Peyer's patch (tissue), 4 donors: ENCODE results near the gene SLC6A3. TPM values are rescaled to one million over a fixed set of nuclear protein-coding genes. Genes with fewer than 3 reads are reported as not detected.

ENCODE experiments used
- DNase-seq, 3 donors: peaks; one replicate each; pipeline ENCODE4 v3.0.0-alpha.2; 2017 to 2019
- H3K27ac ChIP-seq, 4 donors: fragments of 200-600 bp; sonication (generic); one replicate each; pipeline ENCODE4 v1.5.1; 2016 to 2019
- H3K27me3 ChIP-seq, 2 donors: fragments of 200-600 bp; sonication (generic); one replicate each; pipeline ENCODE4 v1.5.1; 2019
- H3K36me3 ChIP-seq, 3 donors: fragments of 200-600 bp; sonication (generic); one replicate each; pipeline ENCODE4 v1.5.1; 2016 to 2019
- H3K4me1 ChIP-seq, 4 donors: fragments of 200-600 bp; sonication (generic); one replicate each; pipeline ENCODE4 v1.5.1; 2016 to 2019
- H3K4me3 ChIP-seq, 4 donors: fragments of 200-600 bp; sonication (generic); 1 replicate in 3 of 4; 2 replicates in 1 of 4; pipeline ENCODE4 v1.5.1; 2016 to 2019; ENCODE audit warnings: mild to moderate bottlenecking in 1 of 4
- H3K9me3 ChIP-seq, 4 donors: fragments of 200-600 bp; sonication (generic); one replicate each; pipeline ENCODE4 v1.5.1; 2016 to 2019; ENCODE audit warnings: mild to moderate bottlenecking in 1 of 4
- POLR2A ChIP-seq, 2 donors: fragments of 450-650 bp; IDR thresholded peaks; one replicate each; pipeline ENCODE4 v1.5.1; 2017; ENCODE audit warnings: antibody characterized with exemption in 2 of 2, mild to moderate bottlenecking in 2 of 2, moderate library complexity in 2 of 2
- total RNA-seq, 4 donors: library from RNA; depleted of rRNA; stranded (reverse); fragments of >200 nt; gene quantifications; one replicate each; pipeline ENCODE4 v1.1.0, GENCODE V29; 2016
- TF ChIP-seq, protein P1 (sequence below), 6 experiments: fragments of 450-650 bp in 4 of 6; fragments of 200-600 bp in 2 of 6; sonication (generic) in 1 of 6; IDR thresholded peaks; one replicate each; pipeline ENCODE4 v1.5.1; 2017 to 2019; ENCODE audit warnings: antibody characterized with exemption in 6 of 6, mild to moderate bottlenecking in 3 of 6, moderate library complexity in 1 of 6

The SLC6A3 gene
- total RNA-seq, 4 donors from 2014 or later, result 0.40 to 0.70 TPM; not detected in 2

DNA sequence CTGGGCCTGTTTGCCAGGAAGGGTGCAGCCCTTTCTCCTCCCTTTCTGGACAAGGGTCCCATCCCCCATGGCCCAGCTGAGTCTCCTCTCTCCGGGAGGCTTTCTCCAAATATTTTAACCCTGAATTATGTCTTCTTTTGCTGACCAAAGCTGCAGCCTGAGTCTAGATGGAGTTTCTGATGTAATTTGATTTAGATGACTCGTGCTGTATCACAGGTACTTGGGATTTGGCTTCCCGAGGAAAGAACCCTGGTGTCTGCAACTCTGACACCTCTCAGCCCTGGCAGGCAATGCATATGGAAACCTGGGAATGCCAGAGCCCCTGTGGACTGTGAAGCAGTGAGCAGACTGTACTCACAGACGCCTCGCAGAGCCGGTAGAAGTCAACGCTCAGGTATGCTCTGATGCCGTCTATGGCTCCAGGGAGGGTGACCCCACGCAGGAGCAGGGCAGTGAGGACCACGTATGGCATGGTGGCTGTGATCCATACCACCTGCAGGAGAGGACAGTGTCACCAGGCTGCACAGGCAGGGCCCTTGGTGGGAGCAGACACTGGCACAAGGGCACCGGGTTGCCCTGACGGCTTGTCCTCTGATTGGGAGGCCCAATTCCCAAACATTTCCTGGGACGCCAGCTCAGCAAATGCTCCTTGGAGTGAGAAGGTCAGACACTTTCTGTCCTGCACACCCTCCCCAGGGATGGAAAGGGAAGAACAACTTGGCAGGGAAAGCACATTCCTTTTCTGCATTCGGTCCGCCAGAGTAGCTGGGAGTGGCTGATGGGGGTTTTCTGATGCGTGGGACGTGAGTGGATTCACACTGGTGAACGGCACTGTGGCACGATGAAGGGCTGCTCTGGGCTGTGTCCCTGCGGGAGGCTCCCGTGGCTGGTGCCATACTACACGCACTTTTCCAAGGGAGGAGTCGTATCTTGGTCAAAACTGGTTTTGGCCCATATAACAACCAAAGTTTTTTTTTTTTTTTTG lies 24.7 kb downstream of the SLC6A3 start:
- Histone ChIP-seq H3K36me3 (no peaks in the 10 kb centered on the region), H3K4me3 (no peak overlapping the region), H3K9me3 (no peaks in the 10 kb centered on the region), H3K27me3 (no peaks in the 10 kb centered on the region), H3K4me1 (no peaks in the 10 kb centered on the region), H3K27ac (no peak overlapping the region)
- DNase-seq, result peak in 2 of 3 donors; percentile 27 to 29
- TF ChIP-seq, protein P1, sequence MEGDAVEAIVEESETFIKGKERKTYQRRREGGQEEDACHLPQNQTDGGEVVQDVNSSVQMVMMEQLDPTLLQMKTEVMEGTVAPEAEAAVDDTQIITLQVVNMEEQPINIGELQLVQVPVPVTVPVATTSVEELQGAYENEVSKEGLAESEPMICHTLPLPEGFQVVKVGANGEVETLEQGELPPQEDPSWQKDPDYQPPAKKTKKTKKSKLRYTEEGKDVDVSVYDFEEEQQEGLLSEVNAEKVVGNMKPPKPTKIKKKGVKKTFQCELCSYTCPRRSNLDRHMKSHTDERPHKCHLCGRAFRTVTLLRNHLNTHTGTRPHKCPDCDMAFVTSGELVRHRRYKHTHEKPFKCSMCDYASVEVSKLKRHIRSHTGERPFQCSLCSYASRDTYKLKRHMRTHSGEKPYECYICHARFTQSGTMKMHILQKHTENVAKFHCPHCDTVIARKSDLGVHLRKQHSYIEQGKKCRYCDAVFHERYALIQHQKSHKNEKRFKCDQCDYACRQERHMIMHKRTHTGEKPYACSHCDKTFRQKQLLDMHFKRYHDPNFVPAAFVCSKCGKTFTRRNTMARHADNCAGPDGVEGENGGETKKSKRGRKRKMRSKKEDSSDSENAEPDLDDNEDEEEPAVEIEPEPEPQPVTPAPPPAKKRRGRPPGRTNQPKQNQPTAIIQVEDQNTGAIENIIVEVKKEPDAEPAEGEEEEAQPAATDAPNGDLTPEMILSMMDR (IDR thresholded peaks at IDR 0.05), result no peak
- no peak for TF ChIP-seq POLR2A (IDR thresholded peaks at IDR 0.05)

DNA sequence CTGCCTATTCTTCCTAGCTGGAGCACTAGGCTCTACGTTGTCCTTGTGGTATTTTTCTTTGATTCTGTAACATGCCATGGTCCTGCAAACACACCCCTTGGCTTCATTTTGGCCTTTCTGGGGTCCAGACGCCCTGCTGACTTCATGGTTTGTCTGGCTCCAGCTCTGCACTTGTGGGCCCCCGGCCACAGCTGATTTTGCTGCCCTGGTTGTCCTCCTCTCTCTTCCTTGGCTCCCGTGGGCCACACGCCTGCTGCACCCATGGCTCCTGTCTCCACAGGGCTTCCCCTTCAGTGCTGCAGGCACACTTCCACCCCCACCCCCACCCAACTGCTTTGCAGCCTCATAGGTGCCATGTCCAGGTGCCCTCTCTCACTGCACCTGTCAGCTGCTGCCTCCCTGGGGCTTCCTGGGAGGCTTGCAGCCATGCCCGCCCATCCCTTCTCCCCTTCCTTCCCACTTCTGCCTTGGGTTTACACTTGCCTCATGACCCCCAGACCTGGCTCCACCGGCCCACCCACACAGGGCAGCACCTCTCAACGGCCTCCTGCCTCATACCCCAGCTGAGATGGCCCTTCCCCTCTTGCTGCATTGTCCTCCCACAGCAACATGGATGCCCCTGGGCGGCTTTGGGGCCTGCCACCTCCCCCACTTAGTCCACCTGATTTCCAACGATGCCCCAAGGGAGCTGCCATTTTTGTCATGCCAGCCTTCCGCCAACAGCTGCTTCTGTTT lies 25.6 kb downstream of the SLC6A3 start:
- peak in 2 of 3 donors; percentile 27 to 29 for DNase-seq
- Histone ChIP-seq H3K27ac (no peak overlapping the region), H3K4me3 (no peak overlapping the region), H3K27me3 (no peaks in the 10 kb centered on the region), H3K36me3 (no peaks in the 10 kb centered on the region), H3K4me1 (no peaks in the 10 kb centered on the region), H3K9me3 (no peaks in the 10 kb centered on the region)
- no peak for TF ChIP-seq POLR2A (IDR thresholded peaks at IDR 0.05)
- TF ChIP-seq, protein P1 (IDR thresholded peaks at IDR 0.05), result no peak

DNA sequence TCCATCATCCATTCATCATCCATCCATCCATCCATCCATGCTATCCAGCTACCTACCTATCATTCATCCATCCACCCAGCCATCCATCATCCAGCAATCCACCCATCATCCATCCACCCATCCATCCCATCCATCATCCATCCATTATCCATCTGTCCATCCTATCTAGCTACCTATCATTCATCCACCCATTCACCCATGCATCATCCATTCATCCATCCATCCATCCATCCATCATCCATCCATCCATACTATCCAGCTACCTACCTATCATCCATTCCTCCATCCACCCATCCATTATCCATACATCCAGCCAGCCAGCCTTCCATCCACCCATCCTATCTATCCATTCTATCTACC lies 26.3 kb downstream of the SLC6A3 start:
- Histone ChIP-seq H3K27me3 (no peaks in the 10 kb centered on the region), H3K4me1 (no peaks in the 10 kb centered on the region), H3K36me3 (no peaks in the 10 kb centered on the region), H3K9me3 (no peaks in the 10 kb centered on the region), H3K27ac (no peak overlapping the region), H3K4me3 (no peak overlapping the region)
- TF ChIP-seq, protein P1 (IDR thresholded peaks at IDR 0.05), result no peak
- TF ChIP-seq POLR2A (IDR thresholded peaks at IDR 0.05), result no peak
- no peak for DNase-seq

DNA sequence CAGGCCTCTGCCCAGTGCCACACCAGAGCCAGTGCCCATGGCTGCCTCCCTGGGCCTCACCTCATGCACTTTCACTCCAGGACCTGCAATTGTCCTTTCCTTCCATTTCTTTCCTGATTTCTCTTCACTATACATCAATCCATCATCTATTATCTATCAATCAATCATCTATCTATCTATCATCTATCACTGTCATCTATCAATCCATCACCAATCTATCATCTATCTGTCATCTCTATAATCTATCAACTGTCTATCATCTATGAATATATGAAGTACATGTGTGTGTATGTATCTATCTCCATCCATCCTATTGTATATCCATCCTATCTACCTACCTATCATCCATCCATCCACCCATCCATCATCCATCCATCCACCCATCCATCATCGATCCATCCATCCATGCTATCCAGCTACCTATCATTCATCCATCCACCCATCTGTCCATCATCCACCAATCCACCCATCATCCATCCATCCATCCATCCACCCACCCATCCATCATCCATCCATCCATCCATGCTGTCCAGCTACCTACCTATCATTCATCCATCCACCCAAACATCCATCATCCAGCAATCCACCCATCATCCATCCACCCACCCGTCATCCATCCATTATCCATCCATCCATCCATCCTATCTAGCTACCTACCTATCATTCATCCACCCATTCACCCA lies 26.9 kb downstream of the SLC6A3 start:
- Histone ChIP-seq H3K4me1 (no peaks in the 10 kb centered on the region), H3K27ac (no peak overlapping the region), H3K27me3 (no peaks in the 10 kb centered on the region), H3K9me3 (no peaks in the 10 kb centered on the region), H3K36me3 (no peaks in the 10 kb centered on the region), H3K4me3 (no peak overlapping the region)
- TF ChIP-seq, protein P1 (IDR thresholded peaks at IDR 0.05), result no peak
- TF ChIP-seq POLR2A (IDR thresholded peaks at IDR 0.05), result no peak
- no peak for DNase-seq

DNA sequence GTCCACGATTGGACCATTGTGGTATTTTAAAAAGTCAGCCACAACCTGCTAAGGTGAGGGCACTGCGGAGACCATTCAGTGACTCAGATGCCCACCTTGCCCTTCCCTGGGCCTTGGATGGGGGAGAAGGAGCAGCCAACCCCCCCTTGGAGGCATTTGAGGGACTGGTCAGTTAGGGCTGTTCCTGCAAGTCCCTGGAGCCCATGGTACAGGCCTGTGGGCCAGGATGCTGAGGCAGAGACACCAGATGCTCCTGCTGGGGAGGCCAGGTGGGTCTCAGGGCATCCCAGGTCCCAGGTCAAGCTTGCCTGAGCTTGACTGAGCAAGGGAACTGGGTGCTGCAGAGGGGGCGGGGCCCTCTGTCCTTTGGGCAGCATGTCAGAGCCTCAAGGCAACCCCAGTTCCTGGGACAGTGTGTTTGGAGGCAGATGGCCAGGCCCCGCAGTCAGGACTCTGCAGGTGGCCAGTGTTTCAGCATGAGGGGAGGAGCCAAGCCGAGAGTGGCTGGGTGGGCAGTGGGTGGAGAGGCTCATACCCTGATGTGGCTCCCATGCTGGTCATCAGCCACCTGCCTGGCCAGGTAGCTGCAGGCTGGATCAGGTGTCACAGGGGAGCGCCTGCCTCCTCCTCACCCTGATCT lies 27.5 kb downstream of the SLC6A3 start:
- peak in 2 of 3 donors; percentile 34 for DNase-seq
- Histone ChIP-seq H3K4me3 (no peak overlapping the region), H3K27me3 (no peaks in the 10 kb centered on the region), H3K4me1 (no peaks in the 10 kb centered on the region), H3K27ac (no peak overlapping the region), H3K36me3 (no peaks in the 10 kb centered on the region), H3K9me3 (no peaks in the 10 kb centered on the region)
- TF ChIP-seq, protein P1 (IDR thresholded peaks at IDR 0.05), result no peak
- TF ChIP-seq POLR2A (IDR thresholded peaks at IDR 0.05), result no peak
